UCSD-AML1 (cell line): ENCODE measurements around the gene GRB14.
"Not testable (repeated sequence)": the region's sequence is repeated elsewhere in the genome, so short reads cannot be mapped to it uniquely, and the experiment has no call there.

Experiments used
- DNase-seq: peaks from one replicate; lab custom pipeline; 2025; ENCODE audit not compliant: unreplicated experiment; lab: John Stamatoyannopoulos, UW

The GRB14 gene

DNA sequence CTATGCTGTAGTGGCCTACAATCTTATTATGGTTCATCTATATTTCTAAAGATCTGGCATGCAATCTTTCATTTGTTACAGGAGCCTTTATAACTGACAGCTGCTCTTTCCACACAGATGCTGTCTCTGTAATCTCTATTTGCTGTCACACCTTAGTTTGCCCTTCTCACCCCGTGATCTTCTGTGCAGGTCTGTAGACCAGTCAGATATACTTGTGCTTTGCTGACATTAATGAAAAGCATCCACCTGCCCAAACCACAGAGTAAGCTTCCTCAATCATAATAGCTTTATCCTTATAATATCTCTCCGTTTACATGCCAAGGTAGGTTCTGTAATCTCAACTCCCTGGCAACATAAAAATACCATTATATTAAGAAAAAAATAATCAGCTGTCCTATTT, 122.4 kb downstream of the GRB14 start:
- no peak for DNase-seq

DNA sequence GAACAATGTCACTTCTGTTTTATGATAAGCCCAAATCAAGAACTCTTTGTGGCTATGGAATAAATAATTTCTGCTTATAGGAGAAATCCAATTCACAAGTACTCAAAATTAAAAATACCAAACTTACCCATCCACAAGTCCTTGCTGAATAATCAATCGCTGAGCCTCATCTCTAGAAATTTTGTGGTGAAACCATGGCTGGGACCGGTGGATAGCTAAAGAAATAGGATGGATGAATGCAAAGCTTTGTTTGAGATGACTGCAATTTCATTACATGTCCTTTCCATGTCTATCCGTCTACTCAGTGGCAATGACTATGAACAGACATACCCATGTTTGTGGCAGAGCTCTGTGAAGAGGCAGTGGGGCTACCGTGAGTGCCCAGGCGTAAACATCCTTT, 124.4 kb downstream of the GRB14 start:
- DNase-seq: no peak

DNA sequence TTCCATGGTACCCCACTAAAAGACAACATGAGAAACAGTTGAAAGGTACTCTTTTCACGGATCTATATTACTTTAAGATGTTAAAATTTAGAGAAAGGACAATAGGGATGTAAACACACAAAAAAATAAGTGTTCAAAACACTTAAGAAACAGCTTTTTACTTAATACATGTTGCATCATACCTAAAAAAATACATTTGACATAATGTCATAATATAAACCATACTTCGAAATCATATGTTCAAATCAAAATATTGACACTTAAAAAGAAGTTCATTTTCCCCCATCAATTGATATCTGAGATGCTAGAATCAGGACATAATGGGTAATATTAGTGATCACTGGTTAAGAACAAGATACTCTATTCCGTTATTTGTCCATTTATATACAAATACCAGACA, 124.9 kb downstream of the GRB14 start:
- DNase-seq: no peak

DNA sequence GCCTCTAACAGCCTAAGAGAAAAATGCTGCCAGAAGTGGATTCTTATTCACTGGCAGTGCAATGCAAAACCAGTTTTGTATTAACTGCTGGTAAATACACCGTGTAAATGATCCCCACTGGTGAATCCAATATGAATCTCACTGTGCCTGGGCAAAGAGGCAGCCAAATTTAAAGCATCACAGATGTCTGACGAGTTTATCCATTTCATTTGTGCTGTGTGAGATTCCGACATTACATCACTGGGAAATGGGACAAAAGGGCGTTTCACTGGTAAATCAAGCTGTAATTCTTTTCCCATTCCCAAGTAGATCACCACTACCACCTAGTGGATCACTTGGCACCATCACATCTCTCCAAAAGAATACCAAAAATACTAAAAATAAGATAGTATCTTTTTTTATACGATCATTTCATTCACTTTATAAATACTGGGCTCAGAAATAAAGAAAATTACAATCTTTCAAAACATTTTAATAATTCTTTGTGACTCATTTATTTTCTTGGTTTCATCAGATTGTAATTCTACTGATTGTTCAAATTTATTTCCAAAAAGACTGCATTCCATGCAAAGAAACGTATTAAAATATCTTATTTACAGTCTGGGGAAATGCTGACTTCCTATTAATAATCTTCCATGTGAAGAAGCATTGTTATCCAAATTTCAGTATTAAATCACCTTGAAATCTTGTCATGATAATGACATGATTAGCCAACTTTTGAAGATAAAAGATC, 125.6 kb downstream of the GRB14 start:
- peak; percentile 3 for DNase-seq

DNA sequence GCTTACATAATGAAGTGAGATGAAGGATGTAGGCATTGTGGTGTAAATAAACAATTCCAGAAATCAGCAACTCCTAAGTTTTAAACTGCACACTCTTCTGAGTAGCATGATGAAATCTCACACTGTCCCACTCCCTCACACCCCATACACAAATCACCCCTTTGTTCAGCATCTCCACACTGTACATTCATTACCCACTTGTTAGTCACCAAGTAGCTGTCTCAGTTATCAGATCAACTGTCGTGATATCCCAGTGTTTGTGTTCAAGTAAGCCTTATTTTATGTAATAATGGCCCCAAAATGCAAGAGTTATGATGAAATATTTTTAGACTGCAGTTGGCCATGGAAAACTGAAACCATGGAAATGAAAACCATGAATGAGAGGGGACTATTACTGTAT, 135.7 kb downstream of the GRB14 start:
- no peak for DNase-seq

DNA sequence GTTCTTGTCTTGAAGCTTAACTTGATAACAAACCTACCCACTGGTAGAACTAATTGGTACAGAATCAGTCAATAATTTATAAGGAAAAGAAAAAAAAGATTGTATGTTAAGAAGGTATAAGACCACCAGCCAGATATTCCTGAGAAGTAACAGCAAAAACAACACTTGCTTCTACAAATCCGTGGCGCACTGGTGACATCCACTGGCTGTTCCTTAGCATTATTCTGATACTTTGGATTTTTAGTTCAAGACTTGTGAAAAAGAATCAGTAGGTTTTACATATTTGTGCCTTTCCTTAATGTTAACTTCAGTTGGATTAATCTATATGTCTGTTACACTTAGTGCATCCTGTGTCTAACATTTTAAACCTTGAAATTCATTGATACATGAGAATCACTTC, 141.8 kb downstream of the GRB14 start:
- peak; percentile 10 for DNase-seq

DNA sequence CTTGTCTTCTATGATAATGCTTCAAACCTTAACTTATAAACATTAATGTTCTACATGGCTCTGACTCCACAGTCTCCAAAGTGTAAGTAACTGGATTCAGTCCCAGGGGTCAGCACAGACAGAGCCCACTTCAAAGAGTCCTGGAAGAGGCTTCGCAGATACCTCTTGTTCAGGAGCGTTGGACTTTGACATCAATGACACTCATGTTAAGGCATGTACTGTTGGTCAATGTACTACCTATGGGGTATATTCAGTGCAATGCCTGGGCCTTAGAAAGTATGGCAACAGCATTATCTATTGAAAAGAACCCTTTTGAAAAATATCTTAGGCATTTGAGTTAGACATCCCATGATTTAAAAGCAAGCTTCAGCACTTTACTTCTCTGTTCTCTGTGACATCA, 143.1 kb downstream of the GRB14 start:
- DNase-seq: no peak

DNA sequence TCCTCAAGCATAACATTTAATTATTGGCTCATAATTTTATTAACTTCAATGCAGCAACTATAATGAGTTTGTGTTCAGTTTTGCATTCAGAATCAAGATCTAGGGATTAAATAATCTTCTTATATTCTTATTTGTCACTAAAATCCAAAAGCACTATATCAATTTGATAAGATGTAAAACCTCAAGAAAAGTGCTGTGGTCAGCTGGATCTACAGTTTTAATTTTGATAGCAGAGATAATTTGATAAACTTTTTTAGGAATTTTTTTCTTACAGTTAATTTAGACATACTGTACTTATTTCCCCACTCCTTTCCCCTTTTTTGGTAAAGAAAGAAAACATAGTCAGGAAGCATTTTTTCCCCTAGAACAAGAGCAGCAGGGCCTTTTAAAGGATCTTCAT, 146.4 kb downstream of the GRB14 start:
- no peak for DNase-seq

DNA sequence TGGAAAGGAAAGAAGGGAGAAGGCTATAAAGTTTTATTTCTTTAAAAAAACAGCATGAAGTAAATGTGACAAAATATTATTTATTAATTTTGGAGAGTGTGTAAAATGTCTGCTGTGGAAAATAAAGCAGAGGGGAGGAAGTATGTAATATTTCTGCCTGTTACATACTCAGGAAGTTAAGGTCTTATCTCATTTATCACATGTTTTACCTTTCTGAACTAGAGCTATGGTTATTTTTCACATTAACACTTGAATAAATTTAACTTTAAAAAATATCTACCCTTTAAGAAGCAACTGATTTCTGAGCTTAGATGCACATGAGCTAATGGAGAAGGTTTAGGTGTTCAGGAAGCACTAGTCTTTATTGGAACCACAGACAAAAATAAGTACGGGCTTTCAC, 148.3 kb downstream of the GRB14 start:
- DNase-seq: no peak

DNA sequence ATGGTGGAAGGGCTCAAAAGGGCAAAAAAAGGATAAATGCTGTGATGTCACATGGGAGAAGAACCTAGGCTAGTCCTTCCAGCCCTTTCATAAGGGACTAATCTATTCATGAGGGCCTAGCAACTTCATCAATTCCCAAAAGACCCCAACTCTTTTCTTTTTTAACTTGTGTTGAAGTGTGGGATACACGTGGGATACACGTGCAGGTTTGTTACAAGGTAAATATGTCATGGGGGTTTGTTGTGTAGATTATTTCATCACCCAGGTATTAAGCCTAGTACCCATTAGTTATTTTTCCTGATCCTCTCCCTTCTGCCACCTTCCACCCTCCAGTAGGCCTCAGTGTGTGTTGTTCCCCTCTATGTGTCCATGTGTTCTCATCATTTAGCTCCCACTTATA, 156.2 kb downstream of the GRB14 start:
- DNase-seq: not testable (repeated sequence)

DNA sequence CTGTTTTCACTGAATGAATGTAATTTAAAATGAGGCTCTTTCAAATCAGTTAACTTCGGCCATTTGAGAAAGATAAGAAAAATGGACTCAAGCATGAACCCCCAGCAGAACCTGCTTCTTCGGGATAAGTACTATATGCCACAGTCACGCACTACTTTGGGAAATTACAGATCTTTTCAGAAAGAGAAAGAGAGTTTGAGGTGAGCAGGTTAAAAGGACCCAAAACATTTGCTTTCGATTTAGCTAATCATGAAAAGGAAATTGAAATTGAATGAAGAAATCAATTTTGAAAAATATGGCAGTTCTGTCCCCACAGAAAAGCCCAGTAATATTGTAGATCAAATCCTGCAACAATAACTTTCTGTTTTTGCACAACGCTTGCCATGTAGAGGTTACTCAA, 156.9 kb downstream of the GRB14 start:
- DNase-seq: no peak

DNA sequence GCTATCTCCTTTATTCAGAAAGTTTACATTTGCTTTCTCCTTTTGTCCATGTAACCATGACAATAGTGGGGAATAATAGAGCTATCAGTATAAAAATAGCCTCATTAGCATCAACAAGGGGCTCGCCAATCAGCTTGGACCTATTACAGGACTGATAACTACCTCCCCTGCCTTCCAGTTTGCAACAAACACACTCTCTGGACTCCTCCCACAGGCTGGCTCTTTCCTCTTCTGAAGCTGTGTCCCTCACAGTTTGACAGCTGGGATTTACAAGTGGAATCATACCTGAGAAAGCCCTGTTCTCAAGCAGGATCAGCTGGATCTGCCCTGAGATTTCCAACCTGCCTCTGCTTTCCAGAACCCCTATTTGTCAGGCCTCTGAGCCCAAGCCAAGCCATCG, 162.5 kb downstream of the GRB14 start:
- no peak for DNase-seq

DNA sequence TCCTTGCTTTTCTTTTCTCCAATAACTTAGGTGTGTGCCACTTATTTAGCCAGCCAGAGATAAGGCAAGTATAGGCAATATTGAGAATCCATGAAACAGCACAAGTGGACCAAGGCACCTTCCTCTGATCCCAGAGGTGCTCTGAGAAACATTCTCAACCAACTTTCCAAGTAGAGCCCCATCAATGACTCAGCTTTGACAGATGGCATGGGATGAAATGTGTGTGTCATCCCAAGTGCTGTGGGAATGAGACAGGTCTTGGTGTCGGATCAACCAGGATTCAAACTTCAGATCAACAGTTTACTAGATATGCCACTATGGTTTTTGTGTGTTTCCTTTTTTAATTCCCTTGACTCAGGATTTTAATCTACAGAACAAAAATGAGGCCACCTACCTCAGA, 164.0 kb downstream of the GRB14 start:
- no peak for DNase-seq

DNA sequence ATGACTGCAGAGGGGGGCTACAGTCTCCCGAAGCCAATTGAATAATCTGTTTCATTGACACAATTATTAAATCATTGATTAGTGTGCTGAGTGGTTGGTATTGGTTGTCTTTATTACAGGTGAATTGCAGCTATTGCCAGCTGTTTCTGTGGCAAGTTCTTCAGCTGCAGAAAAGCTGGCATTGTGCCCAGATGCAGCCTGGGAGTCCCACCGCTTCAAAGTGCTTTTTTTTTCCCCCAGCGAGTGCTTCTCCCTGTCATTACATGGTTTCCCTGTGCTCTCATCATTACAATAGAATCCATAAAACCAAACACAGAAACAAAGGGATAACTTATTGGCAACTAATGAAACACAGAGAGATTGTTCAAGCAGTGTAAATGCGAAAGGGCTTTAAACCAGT, 164.7 kb downstream of the GRB14 start:
- no peak for DNase-seq

DNA sequence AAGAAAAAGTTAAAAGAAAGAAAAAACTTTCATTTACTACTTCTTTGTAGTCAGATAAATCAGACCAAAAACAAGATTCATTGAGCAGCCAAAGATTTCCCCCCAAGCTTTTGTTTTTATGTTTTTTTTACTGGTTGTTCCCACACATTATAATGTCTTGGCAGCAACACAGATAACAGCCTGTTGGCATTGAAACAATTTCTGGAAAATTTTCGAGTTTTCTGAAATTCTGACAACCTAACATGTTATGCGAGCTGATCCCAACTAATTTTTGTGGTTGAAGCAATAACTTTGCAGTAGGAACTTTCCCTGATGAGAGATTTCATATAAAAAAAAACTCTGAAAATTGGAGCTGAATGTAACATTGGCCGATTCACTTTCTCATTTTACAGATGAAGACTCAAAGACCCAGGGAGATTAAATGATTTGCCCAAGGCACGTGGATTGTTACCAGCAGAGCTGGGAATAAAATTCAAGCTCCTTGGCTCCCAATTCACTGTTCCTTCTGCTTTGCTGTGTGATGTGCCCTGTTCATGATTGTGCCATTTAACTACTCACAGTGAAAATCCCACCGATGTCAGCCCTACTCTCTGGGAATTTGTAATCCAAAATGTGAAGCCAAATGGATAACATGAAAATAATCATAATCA, 167.5 kb downstream of the GRB14 start:
- DNase-seq: no peak

DNA sequence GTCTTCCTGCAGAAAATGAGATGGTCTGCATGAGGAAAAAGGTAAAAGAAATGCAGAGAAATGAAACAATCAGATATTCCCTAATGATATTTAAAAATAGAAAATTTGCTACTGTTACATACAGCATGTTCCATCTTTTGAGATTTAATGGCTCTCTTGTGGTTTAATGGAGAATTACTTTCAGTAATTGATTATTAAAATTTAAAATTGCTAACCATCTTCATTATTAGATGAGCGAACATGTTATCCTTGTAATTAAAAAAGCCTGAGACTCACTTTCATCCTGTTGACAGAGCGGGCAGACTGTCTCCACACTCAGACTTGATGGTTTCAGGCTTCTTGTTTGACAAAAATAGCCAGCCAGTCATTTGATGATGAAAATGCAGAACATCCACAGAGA, 171.0 kb downstream of the GRB14 start:
- DNase-seq: no peak

DNA sequence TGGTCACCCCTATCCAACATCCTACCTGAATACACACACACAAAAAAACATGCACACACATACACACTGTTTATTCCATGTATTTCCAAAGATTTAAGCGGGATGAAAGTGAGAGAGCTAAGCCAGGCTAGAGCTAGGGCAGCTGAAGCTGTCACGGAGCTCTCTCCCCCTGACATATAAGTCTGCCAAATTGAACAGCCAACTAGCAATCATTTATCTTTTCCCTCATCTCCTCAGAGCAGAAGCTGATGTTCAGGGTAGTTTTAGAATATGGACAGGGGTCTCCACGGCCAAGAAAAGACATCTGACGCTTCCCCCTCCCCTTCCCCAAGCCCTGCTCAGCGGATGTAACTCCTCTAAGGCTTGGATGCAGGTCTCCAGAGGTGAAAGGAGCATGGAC, 171.6 kb downstream of the GRB14 start:
- DNase-seq: no peak

DNA sequence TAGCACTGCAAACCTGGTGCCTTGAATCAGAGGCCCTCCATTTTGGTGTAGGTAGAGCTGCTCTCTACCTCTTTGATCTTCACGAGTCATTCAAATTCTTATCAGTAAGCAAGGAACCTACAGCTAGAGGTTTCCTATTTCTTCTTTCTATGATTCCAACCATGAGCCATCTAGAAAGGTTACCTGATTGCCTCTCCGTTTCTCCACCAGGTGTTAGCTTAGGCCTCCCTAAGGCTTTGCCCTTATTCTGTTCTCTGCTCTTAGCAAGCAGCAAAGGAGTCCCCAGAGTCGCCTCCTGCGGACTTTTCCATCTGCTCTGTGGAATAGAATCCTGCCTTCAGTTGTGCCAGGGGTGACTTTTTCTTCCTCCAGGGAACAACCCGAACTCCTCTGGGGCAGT, 173.6 kb downstream of the GRB14 start:
- DNase-seq: peak; percentile 4
